ENCODE measurements around the gene MPV17L. TPM values are rescaled to one million over a fixed set of nuclear protein-coding genes. Genes with fewer than 3 reads are reported as not detected.
A peak's percentile ranks its signal among the peaks of the same experiment; 100 is the strongest.
"Not testable (repeated sequence)": the region's sequence is repeated elsewhere in the genome, so short reads cannot be mapped to it uniquely, and the experiment has no call there.

MPV17L gene
- total RNA-seq, 1 experiment from 2014 or later: not detected

DNA sequence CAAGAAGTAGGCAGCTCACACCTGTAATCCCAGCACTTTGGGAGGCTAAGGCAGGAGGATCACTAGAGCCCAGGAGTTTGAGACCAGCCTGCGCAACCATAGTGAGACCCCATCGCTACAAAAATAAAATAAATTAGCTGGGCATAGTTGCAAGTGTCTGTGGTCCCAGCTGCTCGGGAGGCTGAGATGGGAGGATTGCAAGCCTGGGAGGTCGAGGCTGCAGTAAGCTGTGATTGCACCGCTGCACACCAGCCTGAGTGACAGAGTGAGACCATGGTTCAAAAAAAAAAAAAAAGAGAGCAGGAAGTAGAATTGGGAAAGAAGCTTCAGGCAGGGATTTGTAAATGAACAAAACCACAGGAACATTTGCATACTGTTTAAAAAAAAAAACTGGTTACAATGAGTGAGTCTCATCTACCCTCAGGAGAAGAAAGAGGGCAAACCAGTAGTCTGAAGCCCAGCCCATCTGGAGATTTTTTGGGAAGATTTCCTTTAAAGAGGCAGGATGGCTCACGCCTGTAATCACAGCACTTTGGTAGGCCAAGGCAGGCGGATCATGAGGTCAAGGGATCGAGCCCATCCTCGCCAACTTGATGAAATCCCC, 7.9 kb downstream of the MPV17L start:
- DNase-seq (ENCODE audit: low read depth, low spot score): peak; percentile 19
- in situ Hi-C loops (cut with HindIII; ENCODE audit: low pct_unique_long_range_greater_than_20kb, low sequenced_read_pairs): no loop called here

DNA sequence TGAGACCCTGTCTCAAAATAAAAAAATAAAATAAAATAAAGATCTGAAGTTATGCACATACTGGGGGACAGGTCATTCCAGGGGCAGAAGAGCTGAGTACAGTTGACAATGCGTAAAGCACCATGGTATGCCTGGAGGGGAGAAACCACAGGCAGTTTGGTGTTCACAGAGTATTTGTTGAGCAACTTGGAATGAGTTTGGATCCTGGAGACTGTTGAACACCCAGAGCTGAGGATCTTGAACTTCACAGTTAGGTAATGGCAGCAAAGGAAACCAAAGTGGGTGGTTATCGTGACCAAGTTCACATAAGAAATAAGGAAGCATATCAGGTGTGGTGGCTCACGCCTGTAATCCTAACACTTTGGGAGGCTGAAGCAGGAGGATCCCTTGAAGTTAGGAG, 8.5 kb downstream of the MPV17L start:
- in situ Hi-C loops (cut with HindIII; ENCODE audit: low pct_unique_long_range_greater_than_20kb, low sequenced_read_pairs); DNase-seq (ENCODE audit: low read depth, low spot score): not testable (repeated sequence)

DNA sequence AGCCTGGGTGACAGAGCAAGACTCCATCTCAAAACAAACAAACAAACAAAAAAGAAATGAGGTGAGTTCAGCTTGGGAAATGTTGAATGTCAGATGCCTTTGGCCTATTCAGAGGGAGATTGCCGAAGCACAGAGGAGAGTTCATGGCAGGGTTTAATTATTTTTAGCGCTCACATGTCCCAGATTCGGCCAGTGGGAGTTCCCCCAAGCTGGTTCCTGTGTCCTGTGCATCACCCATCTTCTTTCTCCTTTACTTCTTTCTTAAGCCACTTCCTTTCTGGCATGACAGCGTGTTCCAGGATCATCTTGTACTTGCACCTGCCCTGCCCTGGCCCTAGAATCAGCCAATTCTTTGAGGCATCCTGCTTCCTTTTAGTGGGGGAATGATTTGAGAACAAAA, 9.2 kb downstream of the MPV17L start:
- no peak for DNase-seq (ENCODE audit: low read depth, low spot score)
- in situ Hi-C loops (cut with HindIII; ENCODE audit: low pct_unique_long_range_greater_than_20kb, low sequenced_read_pairs): no loop called here

DNA sequence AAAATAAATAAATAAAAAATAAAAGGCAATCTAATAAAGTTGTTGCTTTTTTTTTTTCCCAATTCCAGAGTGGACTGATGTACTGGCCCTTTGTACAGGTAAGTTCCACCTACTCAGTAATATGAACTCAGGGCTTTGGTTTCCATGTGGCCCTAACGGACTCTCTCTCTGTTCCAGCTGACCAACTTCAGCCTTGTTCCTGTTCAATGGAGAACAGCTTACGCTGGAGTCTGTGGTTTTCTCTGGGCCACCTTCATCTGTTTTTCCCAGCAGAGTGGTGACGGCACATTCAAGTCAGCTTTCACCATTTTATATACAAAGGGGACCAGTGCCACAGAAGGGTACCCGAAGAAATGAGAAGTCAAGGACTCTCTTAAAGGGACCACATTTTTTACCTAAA, 12.2 kb downstream of the MPV17L start:
- in situ Hi-C loops (cut with HindIII; ENCODE audit: low pct_unique_long_range_greater_than_20kb, low sequenced_read_pairs); DNase-seq (ENCODE audit: low read depth, low spot score): not testable (repeated sequence)

DNA sequence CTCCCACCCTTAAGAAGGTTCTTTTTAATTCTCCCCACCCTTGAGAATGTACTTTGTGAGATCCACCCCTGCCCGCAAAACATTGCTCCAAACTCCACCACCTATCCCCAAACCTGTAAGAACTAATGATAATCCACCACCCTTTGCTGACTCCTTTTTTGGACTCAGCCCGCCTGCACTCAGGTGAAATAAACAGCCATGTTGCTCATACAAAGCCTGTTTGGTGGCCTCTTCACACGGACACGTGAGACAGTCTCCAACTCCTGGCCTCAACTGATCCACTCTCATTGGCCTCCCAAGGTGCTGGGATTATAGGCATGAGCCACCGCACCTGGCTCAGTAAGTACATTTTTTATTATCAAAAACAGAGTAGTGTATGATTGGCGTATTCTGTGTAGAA, 13.9 kb downstream of the MPV17L start:
- DNase-seq (ENCODE audit: low read depth, low spot score); in situ Hi-C loops (cut with HindIII; ENCODE audit: low pct_unique_long_range_greater_than_20kb, low sequenced_read_pairs): not testable (repeated sequence)

DNA sequence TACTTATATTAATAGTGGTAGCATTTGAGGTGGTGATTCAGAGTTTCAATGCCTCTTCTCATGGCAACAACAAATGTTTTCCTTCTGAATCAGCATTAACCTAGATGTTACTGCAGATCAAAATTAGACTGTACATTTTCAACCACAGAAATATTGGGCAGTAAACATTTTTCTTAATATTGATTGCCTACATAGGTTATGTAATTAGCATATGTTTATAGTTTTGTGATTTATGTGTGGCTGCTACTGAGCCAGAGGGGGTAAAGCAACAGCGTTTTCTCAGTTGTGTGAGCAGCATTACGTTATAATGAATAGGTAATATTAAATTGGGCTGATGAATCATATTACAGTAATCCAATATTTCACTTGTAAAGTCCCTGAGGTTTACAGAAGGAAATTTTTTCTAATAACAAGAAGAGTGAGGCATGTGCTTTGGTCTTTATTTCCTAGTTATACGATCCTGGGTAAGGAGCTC, 20.0 kb downstream of the MPV17L start:
- DNase-seq (ENCODE audit: low read depth, low spot score): no peak
- in situ Hi-C loops (cut with HindIII; ENCODE audit: low pct_unique_long_range_greater_than_20kb, low sequenced_read_pairs): no loop called here

DNA sequence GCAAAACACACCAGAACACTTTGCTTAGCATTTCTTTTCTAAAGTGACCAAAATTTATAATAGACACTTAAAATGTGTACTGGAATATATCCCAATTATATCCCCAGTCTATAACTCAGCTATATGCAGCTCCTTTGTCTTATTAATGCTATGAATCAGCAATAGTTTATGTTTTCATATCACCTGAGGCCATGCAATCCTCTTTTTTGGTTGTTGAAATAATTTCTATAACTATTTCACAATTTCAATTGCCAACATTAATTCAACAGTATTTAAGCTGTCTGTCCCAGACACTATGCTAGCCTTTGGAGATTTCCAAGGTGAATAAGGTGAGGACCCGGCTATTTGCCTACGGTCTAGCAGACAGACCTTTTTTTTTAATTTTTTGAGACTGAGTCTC, 21.6 kb downstream of the MPV17L start:
- in situ Hi-C loops (cut with HindIII; ENCODE audit: low pct_unique_long_range_greater_than_20kb, low sequenced_read_pairs): no loop called here
- DNase-seq (ENCODE audit: low read depth, low spot score): no peak

DNA sequence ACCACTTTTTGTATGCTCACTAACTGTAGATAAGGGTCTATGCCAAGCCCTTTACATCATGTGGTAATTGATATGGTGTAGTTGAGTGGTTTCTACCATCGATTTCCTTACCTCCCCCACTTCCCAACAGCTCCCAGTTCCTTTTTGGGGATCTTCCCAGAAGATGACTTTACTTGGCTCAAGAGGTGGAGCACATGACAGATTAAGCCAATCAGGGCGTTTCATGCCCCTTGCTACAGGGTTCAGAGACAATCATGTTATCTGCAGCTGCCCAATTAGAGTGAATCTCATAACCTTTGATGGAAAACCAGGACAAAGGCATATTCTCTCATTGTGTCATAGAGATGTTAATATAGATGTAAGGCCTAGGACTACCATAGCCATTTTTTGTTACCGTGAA, 22.7 kb downstream of the MPV17L start:
- no peak for DNase-seq (ENCODE audit: low read depth, low spot score)
- in situ Hi-C loops (cut with HindIII; ENCODE audit: low pct_unique_long_range_greater_than_20kb, low sequenced_read_pairs): no loop called here

DNA sequence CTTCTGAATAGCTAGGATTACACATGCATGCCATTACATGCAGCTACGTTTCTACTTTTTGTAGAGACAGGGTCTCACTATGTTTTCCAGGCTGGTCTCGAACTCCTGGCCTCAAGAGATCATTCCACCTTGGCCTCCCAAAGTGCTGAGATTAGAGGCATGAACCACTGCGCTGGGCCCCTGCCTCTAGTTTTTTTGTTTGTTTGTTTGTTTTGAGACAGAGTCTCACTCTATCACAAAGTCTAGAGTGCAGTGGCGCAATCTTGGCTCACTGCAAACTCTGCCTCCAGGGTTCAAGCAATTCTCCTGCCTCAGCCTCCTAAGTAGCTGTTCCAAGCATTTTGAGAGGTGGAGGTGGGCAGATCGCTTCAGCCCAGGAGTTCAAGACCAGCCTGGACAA, 26.1 kb downstream of the MPV17L start:
- in situ Hi-C loops (cut with HindIII; ENCODE audit: low pct_unique_long_range_greater_than_20kb, low sequenced_read_pairs); DNase-seq (ENCODE audit: low read depth, low spot score): not testable (repeated sequence)

DNA sequence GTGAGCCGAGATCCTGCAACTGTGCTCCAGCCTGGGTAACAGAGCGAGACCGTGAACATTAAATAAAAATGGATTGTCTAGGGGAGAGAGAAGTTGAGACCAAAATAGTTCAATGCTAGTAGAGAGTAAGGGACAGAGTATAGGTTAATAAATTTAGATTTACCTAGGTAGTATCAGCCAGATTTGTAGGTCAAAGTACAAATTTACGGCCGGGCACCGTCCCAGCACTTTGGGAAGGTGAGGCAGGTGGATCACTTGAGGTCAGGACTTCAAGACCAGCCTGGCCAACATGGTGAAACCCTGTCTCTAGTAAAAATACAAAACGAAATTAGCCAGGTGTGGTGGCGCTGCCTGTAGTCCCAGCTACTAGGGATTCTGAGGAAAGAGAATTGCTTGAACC, 26.7 kb downstream of the MPV17L start:
- no peak for DNase-seq (ENCODE audit: low read depth, low spot score)
- in situ Hi-C loops (cut with HindIII; ENCODE audit: low pct_unique_long_range_greater_than_20kb, low sequenced_read_pairs): no loop called here

DNA sequence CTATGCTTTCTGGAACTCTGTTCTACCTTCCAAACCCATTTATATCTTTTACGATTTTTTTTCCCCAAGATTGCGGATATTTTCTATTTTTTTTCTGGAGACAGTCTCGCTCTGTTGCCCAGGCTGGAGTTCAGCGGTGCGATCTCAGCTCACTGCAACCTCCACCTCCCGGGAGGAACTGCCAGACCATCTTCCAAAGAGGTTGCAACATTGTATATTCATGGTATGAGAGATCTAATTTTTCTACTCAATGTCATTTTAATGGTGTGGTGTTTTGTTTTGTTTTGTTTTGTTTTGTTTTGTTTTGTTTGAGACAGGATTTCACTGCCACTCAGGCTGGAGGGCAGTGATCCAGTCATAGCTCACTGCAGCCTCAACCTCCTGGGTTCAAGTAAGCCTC, 30.3 kb downstream of the MPV17L start:
- in situ Hi-C loops (cut with HindIII; ENCODE audit: low pct_unique_long_range_greater_than_20kb, low sequenced_read_pairs): no loop called here
- DNase-seq (ENCODE audit: low read depth, low spot score): no peak

DNA sequence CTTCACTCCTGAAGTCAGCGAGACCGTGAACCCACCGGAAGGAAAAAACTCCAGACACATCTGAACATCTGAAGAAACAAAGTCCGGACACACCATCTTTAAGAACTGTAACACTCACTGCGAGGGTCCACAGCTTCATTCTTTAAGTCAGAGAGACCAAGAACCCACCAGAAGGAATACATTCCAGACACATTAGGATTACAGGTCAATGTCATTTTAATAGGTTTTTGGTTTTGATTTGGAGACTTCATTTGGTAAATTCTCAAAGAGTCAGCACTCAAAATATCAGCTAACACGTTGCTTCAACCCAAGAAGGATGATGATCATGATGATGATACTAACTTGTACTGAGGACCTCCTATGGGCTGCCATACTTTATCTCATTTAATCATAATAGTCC, 31.2 kb downstream of the MPV17L start:
- DNase-seq (ENCODE audit: low read depth, low spot score): no peak
- in situ Hi-C loops (cut with HindIII; ENCODE audit: low pct_unique_long_range_greater_than_20kb, low sequenced_read_pairs): no loop called here

DNA sequence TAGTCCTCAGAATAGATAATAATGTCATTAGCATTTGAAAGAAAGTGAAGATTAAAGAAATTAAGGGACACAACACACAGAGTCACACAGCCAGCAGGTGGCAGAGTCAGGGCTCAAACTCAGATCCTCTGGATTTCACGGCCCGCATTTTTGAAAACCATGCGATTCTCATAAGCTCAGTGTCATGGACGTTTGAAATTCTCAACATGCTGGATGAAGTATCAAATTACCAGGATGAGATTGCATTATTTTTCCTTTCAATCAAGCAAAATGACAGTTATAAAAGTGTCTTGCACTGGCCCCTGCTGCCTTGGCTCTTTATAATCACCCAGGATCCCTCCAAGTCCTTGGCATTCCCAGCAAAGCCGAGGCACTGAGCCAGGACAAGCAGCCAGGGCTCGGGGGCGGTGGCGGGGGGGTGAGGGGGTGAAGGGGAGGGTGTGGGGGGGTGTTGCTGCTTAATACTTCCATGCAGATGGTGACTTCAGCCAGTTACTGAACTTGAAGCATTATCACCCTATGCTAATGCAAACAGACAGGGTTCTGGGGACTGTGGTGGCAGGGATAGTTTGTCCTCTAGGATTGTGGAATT, 32.2 kb downstream of the MPV17L start:
- DNase-seq (ENCODE audit: low read depth, low spot score): peak; percentile 64
- in situ Hi-C loops (cut with HindIII; ENCODE audit: low pct_unique_long_range_greater_than_20kb, low sequenced_read_pairs): no loop called here

DNA sequence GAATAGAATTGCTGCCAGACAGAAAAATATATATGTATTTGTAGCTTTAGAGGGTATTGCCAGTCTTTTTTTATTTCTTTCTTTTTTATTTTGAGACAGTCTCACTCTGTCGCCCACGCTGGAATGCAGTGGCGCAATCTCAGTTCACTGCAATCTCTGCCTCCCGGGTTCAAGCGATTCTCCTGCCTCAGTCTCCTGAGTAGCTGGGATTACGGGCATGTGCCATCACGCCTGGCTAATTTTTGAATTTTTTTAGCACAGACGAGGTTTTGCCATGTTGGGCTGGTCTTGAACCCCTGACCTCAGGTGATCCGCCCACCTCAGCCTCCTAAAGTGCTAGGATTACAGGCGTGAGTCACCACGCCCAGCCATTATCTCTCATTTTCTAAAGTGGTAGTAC, 35.3 kb downstream of the MPV17L start:
- in situ Hi-C loops (cut with HindIII; ENCODE audit: low pct_unique_long_range_greater_than_20kb, low sequenced_read_pairs); DNase-seq (ENCODE audit: low read depth, low spot score): not testable (repeated sequence)

DNA sequence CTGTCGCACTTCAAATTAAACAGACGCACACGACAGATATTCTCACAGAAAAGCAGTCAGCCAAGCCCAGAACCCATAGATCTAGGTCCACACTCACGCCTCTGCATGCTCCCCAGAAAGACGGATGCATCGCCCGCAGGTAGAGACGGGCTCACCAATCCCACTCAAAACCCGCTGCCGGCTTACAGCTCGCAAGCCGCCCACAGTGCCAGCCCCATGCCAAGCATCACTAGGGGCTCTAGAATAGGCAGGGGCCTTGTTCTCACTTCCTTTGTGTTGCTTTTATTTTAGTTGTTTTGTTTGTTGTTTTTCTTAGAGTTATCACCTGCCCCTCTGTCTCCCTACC, 38.5 kb downstream of the MPV17L start:
- no peak for DNase-seq (ENCODE audit: low read depth, low spot score)
- in situ Hi-C loops (cut with HindIII; ENCODE audit: low pct_unique_long_range_greater_than_20kb, low sequenced_read_pairs): no loop called here

DNA sequence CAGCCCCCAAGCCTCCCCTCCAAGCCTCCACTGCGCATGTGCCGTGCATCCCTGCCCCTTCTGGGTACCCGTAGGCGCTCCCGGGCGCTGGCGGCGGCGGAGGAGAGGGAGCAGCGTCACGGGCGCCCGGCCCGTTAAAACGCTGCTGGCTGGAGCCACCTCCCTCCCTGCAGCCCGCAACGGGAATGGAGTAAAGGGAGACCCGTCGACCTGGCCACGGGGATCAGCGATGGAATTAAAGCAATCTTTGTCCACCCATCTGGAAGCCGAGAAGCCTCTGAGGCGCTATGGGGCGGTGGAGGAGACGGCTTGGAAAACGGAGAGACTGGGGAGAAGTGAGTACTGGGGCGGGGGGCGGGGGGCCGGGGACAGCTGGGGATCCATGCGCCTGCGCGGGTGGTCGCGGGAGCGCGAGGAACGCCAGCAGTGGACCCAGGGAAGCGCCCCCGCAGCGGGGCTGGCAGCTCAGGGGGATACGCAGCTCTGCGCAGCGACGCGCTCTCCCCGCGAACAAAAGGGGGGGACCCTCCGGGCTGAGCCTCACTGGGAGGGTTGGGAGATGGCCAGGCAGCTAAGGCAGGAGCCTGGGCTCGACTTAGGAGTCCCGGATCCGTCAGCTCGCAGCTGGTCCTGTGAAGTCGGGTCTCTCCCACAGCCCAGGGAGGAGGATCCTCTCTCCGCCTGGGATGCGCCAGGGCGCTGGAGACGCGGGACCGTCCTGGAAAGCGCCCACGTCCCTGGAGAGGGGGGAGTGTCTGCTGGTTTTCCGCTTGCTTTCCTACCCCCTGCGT, 39.1 kb downstream of the MPV17L start, which contains the start of gene BMERB1:
BMERB1 (plus strand) TSS at position 164 of the 791 bp plus-strand sequence; CDS start at position 230, 66 bp downstream.
- peak; percentile 67 for DNase-seq (ENCODE audit: low read depth, low spot score)
- in situ Hi-C loops (cut with HindIII; ENCODE audit: low pct_unique_long_range_greater_than_20kb, low sequenced_read_pairs): no loop called here

DNA sequence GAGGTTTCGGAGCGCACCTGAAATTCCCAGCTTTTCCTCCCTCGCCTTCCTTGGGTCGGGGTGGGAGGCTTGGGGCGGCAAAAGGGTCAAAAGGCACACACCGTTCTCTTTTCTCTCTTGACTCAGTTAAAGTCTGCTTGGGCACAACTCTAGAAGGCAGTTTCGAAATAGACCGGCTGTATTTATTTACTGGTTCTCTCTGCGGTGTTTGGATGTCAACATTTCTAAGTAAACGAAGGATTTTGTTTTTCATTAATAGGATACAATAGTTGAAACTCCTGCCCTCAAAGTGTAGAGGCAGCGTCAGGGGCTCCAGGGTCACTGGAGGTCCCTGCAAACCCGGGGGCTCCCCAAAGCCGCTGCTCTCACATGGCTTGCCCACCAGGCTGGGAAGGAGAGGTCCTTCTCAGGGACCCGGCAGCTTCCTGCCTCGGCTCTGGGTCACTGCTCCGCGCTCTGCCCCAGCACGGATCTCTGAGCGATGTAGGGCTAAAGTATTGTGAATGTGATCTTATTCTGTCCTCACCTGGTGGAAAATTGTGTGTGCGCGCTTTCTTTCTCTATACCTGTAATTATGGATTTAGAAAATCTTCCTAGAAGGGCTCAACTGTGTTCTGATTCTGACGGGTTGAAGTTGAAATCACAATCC, 39.8 kb downstream of the MPV17L start:
- in situ Hi-C loops (cut with HindIII; ENCODE audit: low pct_unique_long_range_greater_than_20kb, low sequenced_read_pairs): no loop called here
- no peak for DNase-seq (ENCODE audit: low read depth, low spot score)

DNA sequence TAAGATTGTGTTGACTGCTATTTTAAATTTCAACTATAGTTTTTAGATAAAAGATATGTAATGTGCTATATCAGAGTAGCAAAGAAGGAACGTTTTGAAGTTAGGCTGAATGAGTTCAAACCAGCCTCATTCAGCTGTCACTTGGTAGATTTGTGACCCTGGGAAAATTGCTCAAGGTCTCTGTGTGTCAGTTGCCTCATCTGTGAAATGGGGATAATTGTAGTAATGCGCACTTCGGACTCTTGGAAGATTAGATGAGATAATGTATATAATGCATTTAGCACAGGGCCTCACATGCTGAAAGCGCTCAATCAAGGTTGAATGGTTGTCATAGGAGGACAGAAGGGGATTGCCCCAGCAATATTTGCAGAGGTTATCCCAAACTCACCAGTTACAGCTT, 43.5 kb downstream of the MPV17L start:
- no peak for DNase-seq (ENCODE audit: low read depth, low spot score)
- in situ Hi-C loops (cut with HindIII; ENCODE audit: low pct_unique_long_range_greater_than_20kb, low sequenced_read_pairs): no loop called here

All from SK-MEL-5 (cell line).